ENCODE results near the gene TRIM25. TPM values are rescaled to one million over a fixed set of nuclear protein-coding genes. Genes with fewer than 3 reads are reported as not detected.

TRIM25 gene
- total RNA-seq, 2 donors from 2014 or later, result 69.9 to 98.1 TPM

- H3K9ac ChIP-seq (ENCODE audit: low read depth in 2 of 2, low read length in 2 of 2), result no peak overlapping the region
- DNase-seq, result no peak
These were observed 30.2 kb downstream of the TRIM25 start for GRCh38 chr17:56883616-56884015.

GRCh38 chr17:56881685-56882295 lies 32.1 kb downstream of the TRIM25 start:
- intact Hi-C loops (cut with DNase I), result no loop called here
- H3K27ac ChIP-seq, result no peak overlapping the region
- H3K36me3 ChIP-seq, result no peaks in the 10 kb centered on the region
- no peak overlapping the region for H3K9ac ChIP-seq (ENCODE audit: low read depth in 2 of 2, low read length in 2 of 2)
- H3K4me1 ChIP-seq, result no peaks in the 10 kb centered on the region
- DNase-seq, result no peak
- H3K4me3 ChIP-seq, result no peak overlapping the region
- no peaks in the 10 kb centered on the region for H3K27me3 ChIP-seq
- TF ChIP-seq CTCF (IDR thresholded peaks at IDR 0.05), result no peak
- H3K9me3 ChIP-seq, result no peaks in the 10 kb centered on the region

More at GRCh38 chr17:56883616-56884015, 30.2 kb downstream of the TRIM25 start:
- TF ChIP-seq CTCF (IDR thresholded peaks at IDR 0.05), result no peak
- H3K27ac ChIP-seq, result no peak overlapping the region
- no peaks in the 10 kb centered on the region for H3K27me3 ChIP-seq
- intact Hi-C loops (cut with DNase I), result no loop called here
- no peaks in the 10 kb centered on the region for H3K9me3 ChIP-seq
- H3K4me3 ChIP-seq, result no peak overlapping the region
- no peaks in the 10 kb centered on the region for H3K4me1 ChIP-seq
- no peaks in the 10 kb centered on the region for H3K36me3 ChIP-seq

DNA sequence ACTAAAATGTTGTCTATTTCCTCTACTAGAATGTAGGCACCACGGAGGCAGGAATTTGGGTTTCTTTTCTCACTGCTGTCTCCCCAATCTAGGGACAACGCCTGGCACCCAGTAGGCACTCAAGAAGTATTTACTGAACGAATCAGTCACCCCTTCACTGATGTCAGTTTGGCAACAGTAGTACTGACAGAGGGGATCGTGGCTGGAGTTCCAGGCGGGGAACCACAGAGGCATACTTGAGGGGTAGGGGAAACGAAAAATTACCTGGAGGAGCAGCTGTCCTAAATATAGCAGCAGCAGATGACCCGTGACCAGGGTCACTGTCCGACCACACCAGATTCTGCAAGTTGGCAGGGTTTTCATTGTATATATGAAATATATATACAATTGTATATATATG lies 33.3 kb downstream of the TRIM25 start:
- TF ChIP-seq CTCF (IDR thresholded peaks at IDR 0.05), result no peak
- Histone ChIP-seq H3K27me3 (no peaks in the 10 kb centered on the region), H3K36me3 (no peaks in the 10 kb centered on the region), H3K4me3 (no peak overlapping the region), H3K9me3 (no peaks in the 10 kb centered on the region), H3K4me1 (no peaks in the 10 kb centered on the region), H3K27ac (no peak overlapping the region), H3K9ac (ENCODE audit: low read depth in 2 of 2, low read length in 2 of 2) (no peak overlapping the region)
- DNase-seq, result no peak
- intact Hi-C loops (cut with DNase I), result no loop called here

DNA sequence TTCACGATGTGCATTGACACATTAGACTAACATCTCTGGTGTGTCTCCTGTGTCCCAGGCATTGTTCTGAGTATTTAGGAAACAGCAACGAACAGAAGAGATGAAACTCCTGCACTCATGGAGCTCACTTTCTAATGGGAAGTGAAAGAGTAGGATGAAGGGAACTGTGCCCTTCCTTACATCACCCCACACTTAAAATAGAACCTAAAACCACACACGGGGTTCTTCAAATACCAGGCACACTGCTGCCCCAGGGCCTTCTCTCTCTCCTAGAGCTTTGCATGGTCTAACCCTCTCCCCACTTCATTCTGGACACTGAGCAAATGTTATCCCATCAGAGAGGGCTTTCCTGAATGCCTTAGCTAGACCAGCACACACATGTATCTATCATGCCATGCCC lies 33.7 kb downstream of the TRIM25 start:
- Histone ChIP-seq H3K36me3 (no peaks in the 10 kb centered on the region), H3K27ac (no peak overlapping the region), H3K9ac (ENCODE audit: low read depth in 2 of 2, low read length in 2 of 2) (no peak overlapping the region), H3K4me1 (no peaks in the 10 kb centered on the region), H3K9me3 (no peaks in the 10 kb centered on the region), H3K4me3 (no peak overlapping the region), H3K27me3 (no peaks in the 10 kb centered on the region)
- intact Hi-C loops (cut with DNase I), result no loop called here
- TF ChIP-seq CTCF (IDR thresholded peaks at IDR 0.05), result no peak
- no peak for DNase-seq

- intact Hi-C loops (cut with DNase I), result no loop called here
These were observed 34.6 kb downstream of the TRIM25 start for GRCh38 chr17:56879280-56879679.

More at GRCh38 chr17:56879280-56879679, 34.6 kb downstream of the TRIM25 start:
- no peak for DNase-seq
- Histone ChIP-seq H3K27me3 (no peaks in the 10 kb centered on the region), H3K4me1 (no peaks in the 10 kb centered on the region), H3K27ac (no peak overlapping the region), H3K4me3 (no peak overlapping the region), H3K36me3 (no peaks in the 10 kb centered on the region), H3K9ac (ENCODE audit: low read depth in 2 of 2, low read length in 2 of 2) (no peak overlapping the region), H3K9me3 (no peaks in the 10 kb centered on the region)
- TF ChIP-seq CTCF (IDR thresholded peaks at IDR 0.05), result no peak

Measured in colonic mucosa (tissue), 4 donors.